Testis (tissue), 2 donors: ENCODE results near the gene ZBTB7C.

Experiments
- CTCF ChIP-seq, 3 experiments: fragments of 450-650 bp in 2 of 3; fragments of 200-600 bp in 1 of 3; sonication (generic) in 1 of 3; IDR thresholded peaks; one replicate each; pipeline ENCODE4 v1.5.1; 2016 to 2019; ENCODE audit warnings: antibody characterized with exemption in 3 of 3, mild to moderate bottlenecking in 2 of 3, moderate library complexity in 1 of 3
- POLR2A ChIP-seq: fragments of 450-650 bp; IDR thresholded peaks from one replicate; pipeline ENCODE4 v1.6.1; 2017; ENCODE audit warnings: antibody characterized with exemption, mild to moderate bottlenecking, moderate library complexity

DNA sequence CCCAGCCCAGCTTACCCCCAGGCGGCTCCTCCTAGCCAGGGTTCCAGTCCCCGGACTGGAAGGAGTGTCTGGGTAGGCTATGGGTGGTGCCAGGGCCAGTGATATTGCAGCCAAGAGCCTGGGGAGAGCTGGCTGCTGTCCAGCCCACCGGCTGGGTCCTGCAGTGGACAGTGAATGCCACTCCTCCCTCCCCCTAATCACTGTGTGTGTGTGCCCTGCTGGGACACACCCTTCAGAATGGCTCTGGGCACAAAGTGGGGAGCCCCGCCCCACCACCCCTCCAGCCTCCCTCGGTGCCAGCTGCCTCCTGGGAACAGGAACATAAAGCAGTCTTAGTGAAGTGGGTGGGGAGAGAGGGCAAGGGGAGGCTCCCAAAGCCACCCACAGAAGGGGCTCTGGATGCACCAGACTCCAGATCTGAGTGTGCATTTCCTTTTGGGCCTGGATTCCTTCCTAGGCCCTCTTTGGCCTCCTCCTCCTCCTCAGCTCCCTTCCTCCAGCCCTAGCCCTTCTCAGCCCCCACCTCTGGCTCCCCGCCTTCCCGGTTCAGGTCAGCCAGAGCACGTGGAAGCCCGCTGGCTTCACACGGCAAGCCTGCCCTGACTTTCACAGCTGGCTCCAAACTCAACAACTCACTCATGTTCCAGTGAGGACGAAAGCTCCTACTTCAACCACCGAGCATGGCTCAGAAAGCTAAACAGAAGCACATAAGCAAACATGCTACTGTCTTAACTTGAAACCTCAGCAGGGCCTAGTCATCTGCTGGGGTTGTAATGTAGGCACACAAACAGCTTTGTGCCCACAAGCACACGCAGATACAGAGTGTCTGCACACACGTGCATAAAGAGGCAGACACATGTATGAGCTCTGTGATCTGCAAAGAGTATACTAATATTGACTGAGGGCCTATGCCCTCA lies 269.5 kb downstream of the ZBTB7C start:
- TF ChIP-seq CTCF (IDR thresholded peaks at IDR 0.05) (no peak), POLR2A (no peak)
